HG02571 (cell line): ENCODE data around the gene DIP2C.
A peak's percentile ranks its signal among the peaks of the same experiment; 100 is the strongest.
"Not testable (repeated sequence)": the region's sequence is repeated elsewhere in the genome, so short reads cannot be mapped to it uniquely, and the experiment has no call there.

ENCODE experiments used
- ATAC-seq: cut with Tn5 transposase; IDR thresholded peaks from one replicate; pipeline ENCODE4 v1.9.1; 2021; ENCODE audit warnings: mild to moderate bottlenecking, moderate library complexity; ENCODE audit not compliant: unreplicated experiment

The DIP2C gene

GRCh38 chr10:525565-526315 lies 163.7 kb downstream of the DIP2C start:
- ATAC-seq: no peak

GRCh38 chr10:523925-524324 lies 165.5 kb downstream of the DIP2C start:
- ATAC-seq: no peak

GRCh38 chr10:522350-522749 lies 167.1 kb downstream of the DIP2C start:
- no peak for ATAC-seq

GRCh38 chr10:521261-522250 lies 167.9 kb downstream of the DIP2C start:
- ATAC-seq: no peak

GRCh38 chr10:520402-520787 lies 169.1 kb downstream of the DIP2C start:
- no peak for ATAC-seq

GRCh38 chr10:519716-520401 lies 169.6 kb downstream of the DIP2C start:
- no peak for ATAC-seq

GRCh38 chr10:519055-519715 lies 170.3 kb downstream of the DIP2C start:
- no peak for ATAC-seq

GRCh38 chr10:517872-518475 lies 171.5 kb downstream of the DIP2C start:
- ATAC-seq: no peak

GRCh38 chr10:517241-517830 lies 172.1 kb downstream of the DIP2C start:
- no peak for ATAC-seq

GRCh38 chr10:516764-517163 lies 172.7 kb downstream of the DIP2C start:
- ATAC-seq: no peak

GRCh38 chr10:515674-516073 lies 173.8 kb downstream of the DIP2C start:
- ATAC-seq: no peak

- no peak for ATAC-seq
These were observed 175.3 kb downstream of the DIP2C start for GRCh38 chr10:514137-514671.

GRCh38 chr10:513393-513792 lies 176.1 kb downstream of the DIP2C start:
- ATAC-seq: no peak

GRCh38 chr10:512661-513060 lies 176.8 kb downstream of the DIP2C start:
- not testable (repeated sequence) for ATAC-seq

GRCh38 chr10:511849-512191 lies 177.6 kb downstream of the DIP2C start:
- ATAC-seq: no peak

- ATAC-seq: peak; percentile 45
These were observed 178.2 kb downstream of the DIP2C start for GRCh38 chr10:511101-511848.

GRCh38 chr10:510415-510881 lies 179.0 kb downstream of the DIP2C start:
- ATAC-seq: no peak

GRCh38 chr10:509361-510102 lies 179.9 kb downstream of the DIP2C start:
- ATAC-seq: no peak
